ENCODE measurements around the gene SFR1. TPM values are rescaled to one million over a fixed set of nuclear protein-coding genes. Genes with fewer than 3 reads are reported as not detected.

SFR1 gene
- total RNA-seq, 1 experiment from 2014 or later: 9.9 TPM

DNA sequence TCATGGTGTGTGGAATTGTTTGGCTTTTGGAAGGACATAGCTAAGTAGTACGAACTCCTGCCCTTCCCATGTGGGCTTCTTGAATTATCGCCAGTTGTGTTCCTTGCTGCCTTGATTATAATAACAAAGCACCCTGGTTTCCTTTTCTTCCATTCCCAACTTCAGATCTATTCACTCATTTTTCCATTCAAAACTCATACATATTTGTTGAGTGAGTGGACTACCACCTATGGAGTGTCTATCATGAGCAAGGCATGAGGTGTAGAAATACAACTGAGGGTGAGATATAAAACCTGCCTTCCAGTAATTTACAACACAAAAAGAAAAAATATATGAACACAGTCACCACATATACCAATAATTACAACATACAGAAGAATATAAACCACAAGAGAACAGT lies 31.4 kb upstream of the SFR1 start (continued):
- TF ChIP-seq, protein P1, sequence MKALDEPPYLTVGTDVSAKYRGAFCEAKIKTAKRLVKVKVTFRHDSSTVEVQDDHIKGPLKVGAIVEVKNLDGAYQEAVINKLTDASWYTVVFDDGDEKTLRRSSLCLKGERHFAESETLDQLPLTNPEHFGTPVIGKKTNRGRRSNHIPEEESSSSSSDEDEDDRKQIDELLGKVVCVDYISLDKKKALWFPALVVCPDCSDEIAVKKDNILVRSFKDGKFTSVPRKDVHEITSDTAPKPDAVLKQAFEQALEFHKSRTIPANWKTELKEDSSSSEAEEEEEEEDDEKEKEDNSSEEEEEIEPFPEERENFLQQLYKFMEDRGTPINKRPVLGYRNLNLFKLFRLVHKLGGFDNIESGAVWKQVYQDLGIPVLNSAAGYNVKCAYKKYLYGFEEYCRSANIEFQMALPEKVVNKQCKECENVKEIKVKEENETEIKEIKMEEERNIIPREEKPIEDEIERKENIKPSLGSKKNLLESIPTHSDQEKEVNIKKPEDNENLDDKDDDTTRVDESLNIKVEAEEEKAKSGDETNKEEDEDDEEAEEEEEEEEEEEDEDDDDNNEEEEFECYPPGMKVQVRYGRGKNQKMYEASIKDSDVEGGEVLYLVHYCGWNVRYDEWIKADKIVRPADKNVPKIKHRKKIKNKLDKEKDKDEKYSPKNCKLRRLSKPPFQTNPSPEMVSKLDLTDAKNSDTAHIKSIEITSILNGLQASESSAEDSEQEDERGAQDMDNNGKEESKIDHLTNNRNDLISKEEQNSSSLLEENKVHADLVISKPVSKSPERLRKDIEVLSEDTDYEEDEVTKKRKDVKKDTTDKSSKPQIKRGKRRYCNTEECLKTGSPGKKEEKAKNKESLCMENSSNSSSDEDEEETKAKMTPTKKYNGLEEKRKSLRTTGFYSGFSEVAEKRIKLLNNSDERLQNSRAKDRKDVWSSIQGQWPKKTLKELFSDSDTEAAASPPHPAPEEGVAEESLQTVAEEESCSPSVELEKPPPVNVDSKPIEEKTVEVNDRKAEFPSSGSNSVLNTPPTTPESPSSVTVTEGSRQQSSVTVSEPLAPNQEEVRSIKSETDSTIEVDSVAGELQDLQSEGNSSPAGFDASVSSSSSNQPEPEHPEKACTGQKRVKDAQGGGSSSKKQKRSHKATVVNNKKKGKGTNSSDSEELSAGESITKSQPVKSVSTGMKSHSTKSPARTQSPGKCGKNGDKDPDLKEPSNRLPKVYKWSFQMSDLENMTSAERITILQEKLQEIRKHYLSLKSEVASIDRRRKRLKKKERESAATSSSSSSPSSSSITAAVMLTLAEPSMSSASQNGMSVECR (CRISPR knock-in tag; IDR thresholded peaks at IDR 0.05; ENCODE audit: borderline replicate concordance): no peak
- TF ChIP-seq PRRX2 (CRISPR knock-in tag; IDR thresholded peaks at IDR 0.05): no peak
- no peak for TF ChIP-seq CREB1 (CRISPR knock-in tag; IDR thresholded peaks at IDR 0.05)
- no peak for TF ChIP-seq ZNF396 (CRISPR knock-in tag; IDR thresholded peaks at IDR 0.05; ENCODE audit: borderline replicate concordance)
- TF ChIP-seq ELF4 (CRISPR knock-in tag; IDR thresholded peaks at IDR 0.05; ENCODE audit: low read depth): no peak

DNA sequence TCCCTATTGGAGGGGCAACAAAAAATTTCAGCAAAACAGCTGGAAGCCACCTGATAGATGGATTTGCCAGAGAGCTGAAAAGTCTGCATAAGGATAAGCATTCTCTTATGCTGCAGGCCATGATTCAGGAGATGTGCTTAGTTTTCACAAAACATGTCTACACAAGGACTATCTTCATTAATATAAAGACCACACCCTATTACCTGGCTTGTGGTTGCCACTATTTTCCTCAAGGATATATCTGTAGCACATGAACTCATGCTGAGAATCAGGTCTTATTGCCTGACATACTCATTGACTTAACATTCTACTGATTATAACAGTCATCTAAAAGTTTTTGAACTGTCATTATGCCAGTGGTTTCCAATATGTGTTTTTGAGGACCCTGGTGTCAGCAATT lies 29.2 kb upstream of the SFR1 start:
- TF ChIP-seq ETV6 (CRISPR knock-in tag; IDR thresholded peaks at IDR 0.05): no peak
- TF ChIP-seq SMAD3 (CRISPR knock-in tag; IDR thresholded peaks at IDR 0.05; ENCODE audit: borderline replicate concordance): no peak
- no peak for TF ChIP-seq NFYB (CRISPR knock-in tag; conservative IDR thresholded peaks at IDR 0.05; ENCODE audit: low read depth)
- TF ChIP-seq TP53 (CRISPR knock-in tag; IDR thresholded peaks at IDR 0.05): no peak
- TF ChIP-seq, protein P2, sequence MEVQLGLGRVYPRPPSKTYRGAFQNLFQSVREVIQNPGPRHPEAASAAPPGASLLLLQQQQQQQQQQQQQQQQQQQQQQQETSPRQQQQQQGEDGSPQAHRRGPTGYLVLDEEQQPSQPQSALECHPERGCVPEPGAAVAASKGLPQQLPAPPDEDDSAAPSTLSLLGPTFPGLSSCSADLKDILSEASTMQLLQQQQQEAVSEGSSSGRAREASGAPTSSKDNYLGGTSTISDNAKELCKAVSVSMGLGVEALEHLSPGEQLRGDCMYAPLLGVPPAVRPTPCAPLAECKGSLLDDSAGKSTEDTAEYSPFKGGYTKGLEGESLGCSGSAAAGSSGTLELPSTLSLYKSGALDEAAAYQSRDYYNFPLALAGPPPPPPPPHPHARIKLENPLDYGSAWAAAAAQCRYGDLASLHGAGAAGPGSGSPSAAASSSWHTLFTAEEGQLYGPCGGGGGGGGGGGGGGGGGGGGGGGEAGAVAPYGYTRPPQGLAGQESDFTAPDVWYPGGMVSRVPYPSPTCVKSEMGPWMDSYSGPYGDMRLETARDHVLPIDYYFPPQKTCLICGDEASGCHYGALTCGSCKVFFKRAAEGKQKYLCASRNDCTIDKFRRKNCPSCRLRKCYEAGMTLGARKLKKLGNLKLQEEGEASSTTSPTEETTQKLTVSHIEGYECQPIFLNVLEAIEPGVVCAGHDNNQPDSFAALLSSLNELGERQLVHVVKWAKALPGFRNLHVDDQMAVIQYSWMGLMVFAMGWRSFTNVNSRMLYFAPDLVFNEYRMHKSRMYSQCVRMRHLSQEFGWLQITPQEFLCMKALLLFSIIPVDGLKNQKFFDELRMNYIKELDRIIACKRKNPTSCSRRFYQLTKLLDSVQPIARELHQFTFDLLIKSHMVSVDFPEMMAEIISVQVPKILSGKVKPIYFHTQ (CRISPR knock-in tag; IDR thresholded peaks at IDR 0.05): no peak
- no peak for TF ChIP-seq TEAD1 (CRISPR knock-in tag; IDR thresholded peaks at IDR 0.05)
- TF ChIP-seq ZNF138 (CRISPR knock-in tag; conservative IDR thresholded peaks at IDR 0.05): no peak
- TF ChIP-seq, protein P3, sequence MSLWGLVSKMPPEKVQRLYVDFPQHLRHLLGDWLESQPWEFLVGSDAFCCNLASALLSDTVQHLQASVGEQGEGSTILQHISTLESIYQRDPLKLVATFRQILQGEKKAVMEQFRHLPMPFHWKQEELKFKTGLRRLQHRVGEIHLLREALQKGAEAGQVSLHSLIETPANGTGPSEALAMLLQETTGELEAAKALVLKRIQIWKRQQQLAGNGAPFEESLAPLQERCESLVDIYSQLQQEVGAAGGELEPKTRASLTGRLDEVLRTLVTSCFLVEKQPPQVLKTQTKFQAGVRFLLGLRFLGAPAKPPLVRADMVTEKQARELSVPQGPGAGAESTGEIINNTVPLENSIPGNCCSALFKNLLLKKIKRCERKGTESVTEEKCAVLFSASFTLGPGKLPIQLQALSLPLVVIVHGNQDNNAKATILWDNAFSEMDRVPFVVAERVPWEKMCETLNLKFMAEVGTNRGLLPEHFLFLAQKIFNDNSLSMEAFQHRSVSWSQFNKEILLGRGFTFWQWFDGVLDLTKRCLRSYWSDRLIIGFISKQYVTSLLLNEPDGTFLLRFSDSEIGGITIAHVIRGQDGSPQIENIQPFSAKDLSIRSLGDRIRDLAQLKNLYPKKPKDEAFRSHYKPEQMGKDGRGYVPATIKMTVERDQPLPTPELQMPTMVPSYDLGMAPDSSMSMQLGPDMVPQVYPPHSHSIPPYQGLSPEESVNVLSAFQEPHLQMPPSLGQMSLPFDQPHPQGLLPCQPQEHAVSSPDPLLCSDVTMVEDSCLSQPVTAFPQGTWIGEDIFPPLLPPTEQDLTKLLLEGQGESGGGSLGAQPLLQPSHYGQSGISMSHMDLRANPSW (CRISPR knock-in tag; conservative IDR thresholded peaks at IDR 0.05; ENCODE audit: low read depth): no peak
- no peak for TF ChIP-seq CBFB (CRISPR knock-in tag; IDR thresholded peaks at IDR 0.05; ENCODE audit: low read depth)
- TF ChIP-seq SOX15 (CRISPR knock-in tag; IDR thresholded peaks at IDR 0.05): no peak
- TF ChIP-seq, protein P4, sequence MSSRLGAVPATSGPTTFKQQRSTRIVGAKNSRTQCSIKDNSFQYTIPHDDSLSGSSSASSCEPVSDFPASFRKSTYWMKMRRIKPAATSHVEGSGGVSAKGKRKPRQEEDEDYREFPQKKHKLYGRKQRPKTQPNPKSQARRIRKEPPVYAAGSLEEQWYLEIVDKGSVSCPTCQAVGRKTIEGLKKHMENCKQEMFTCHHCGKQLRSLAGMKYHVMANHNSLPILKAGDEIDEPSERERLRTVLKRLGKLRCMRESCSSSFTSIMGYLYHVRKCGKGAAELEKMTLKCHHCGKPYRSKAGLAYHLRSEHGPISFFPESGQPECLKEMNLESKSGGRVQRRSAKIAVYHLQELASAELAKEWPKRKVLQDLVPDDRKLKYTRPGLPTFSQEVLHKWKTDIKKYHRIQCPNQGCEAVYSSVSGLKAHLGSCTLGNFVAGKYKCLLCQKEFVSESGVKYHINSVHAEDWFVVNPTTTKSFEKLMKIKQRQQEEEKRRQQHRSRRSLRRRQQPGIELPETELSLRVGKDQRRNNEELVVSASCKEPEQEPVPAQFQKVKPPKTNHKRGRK (CRISPR knock-in tag; IDR thresholded peaks at IDR 0.05; ENCODE audit: borderline replicate concordance): no peak
- no peak for TF ChIP-seq ZNF416 (CRISPR knock-in tag; IDR thresholded peaks at IDR 0.05)
- no peak for TF ChIP-seq ZNF396 (CRISPR knock-in tag; IDR thresholded peaks at IDR 0.05; ENCODE audit: borderline replicate concordance)
- TF ChIP-seq FOXP1 (CRISPR knock-in tag; IDR thresholded peaks at IDR 0.05; ENCODE audit: borderline replicate concordance): no peak
- TF ChIP-seq, protein P5, sequence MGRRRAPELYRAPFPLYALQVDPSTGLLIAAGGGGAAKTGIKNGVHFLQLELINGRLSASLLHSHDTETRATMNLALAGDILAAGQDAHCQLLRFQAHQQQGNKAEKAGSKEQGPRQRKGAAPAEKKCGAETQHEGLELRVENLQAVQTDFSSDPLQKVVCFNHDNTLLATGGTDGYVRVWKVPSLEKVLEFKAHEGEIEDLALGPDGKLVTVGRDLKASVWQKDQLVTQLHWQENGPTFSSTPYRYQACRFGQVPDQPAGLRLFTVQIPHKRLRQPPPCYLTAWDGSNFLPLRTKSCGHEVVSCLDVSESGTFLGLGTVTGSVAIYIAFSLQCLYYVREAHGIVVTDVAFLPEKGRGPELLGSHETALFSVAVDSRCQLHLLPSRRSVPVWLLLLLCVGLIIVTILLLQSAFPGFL (CRISPR knock-in tag; IDR thresholded peaks at IDR 0.05; ENCODE audit: borderline replicate concordance): no peak
- TF ChIP-seq ZNF121 (CRISPR knock-in tag; IDR thresholded peaks at IDR 0.05): no peak
- TF ChIP-seq, protein P6, sequence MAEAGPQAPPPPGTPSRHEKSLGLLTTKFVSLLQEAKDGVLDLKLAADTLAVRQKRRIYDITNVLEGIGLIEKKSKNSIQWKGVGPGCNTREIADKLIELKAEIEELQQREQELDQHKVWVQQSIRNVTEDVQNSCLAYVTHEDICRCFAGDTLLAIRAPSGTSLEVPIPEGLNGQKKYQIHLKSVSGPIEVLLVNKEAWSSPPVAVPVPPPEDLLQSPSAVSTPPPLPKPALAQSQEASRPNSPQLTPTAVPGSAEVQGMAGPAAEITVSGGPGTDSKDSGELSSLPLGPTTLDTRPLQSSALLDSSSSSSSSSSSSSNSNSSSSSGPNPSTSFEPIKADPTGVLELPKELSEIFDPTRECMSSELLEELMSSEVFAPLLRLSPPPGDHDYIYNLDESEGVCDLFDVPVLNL (CRISPR knock-in tag; IDR thresholded peaks at IDR 0.05; ENCODE audit: borderline replicate concordance, low read depth): no peak
- no peak for ATAC-seq
- CTCF ChIA-PET: no interaction called here

More for the DNA sequence above, 29.2 kb upstream of the SFR1 start:
- Mint-ChIP-seq H3K27ac (no peak overlapping the region), H3K4me3 (no peak overlapping the region), H3K4me1 (peaks cover 16% of the 10 kb centered on the region), H3K9me3 (peaks cover 24% of the 10 kb centered on the region), H3K27me3 (ENCODE audit: low read depth) (no peaks in the 10 kb centered on the region), H3K36me3 (peaks cover 12% of the 10 kb centered on the region)
- POLR2A ChIA-PET: no interaction called here
- no peak for DNase-seq (ENCODE audit: low spot score)

Data from WTC11 (cell line).